ENCODE measurements around the gene SAE1. TPM values are rescaled to one million over a fixed set of nuclear protein-coding genes. Genes with fewer than 3 reads are reported as not detected.

SAE1 gene
- polyA plus RNA-seq, 1 donor from 2014 or later, result 77.7 TPM

DNA sequence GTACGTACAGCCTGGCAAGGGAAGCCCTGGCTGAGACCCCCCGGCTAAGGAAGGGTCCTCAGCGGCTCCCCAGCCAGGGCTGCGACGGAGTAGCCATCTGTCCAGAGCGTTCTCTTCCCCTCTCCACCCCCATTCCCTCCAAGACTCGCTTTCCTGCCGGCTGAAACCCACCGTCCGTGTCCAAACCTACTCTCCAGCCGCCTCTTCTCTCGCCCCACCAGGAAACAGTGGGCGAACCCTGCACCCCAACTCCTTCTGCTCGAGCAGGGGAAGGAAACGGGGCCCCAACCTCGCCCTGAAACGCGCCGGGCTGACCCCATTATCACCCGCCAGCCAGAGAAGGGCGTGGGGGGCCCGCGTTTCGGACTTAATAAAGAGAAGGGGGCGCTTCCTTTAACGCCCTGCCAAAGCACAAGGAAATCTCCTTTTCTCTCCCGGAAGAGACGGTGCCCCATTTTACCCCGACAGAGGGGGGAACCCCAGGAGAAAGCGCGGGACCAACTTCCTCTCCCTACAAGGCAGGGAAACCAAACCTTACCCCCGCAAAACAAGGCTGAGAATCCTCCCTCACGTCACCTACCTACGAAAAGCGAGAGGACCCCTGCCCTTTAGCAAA, 19.5 kb upstream of the SAE1 start:
- Mint-ChIP-seq H3K36me3 (peaks cover 5% of the 10 kb centered on the region), H3K27ac (peak overlapping the region; percentile 99 to 100 (median 100)), H3K4me1 (peaks cover 31 to 46% (median 37%) of the 10 kb centered on the region in 3 donors), H3K9me3 (no peaks in the 10 kb centered on the region), H3K4me3 (peak overlapping the region; percentile 97 to 100 (median 99)), H3K27me3 (no peaks in the 10 kb centered on the region)

DNA sequence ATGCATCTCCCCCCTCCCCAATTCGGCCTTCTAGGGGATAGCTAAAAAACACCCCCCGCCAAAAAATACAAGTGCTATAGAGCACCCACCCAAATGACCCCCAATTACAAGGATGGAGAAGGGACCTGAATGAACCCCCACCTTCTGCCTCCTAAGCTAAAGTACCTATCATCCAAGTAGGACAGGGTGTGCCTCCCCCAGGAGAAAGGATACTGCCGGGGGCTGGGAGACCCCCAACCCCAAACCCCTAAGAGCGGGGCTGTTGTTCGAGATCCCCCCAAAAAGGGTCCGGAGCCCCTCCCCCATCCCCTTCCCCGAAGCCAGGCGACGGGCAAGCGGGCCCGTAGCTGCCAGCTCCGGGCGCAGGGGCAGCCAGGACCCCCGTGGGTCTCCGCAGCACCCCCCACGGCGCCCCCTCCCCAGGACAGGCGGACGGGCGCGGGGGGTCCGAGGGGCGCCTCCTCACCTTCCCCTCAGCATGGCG, 18.9 kb upstream of the SAE1 start:
- peaks cover 31 to 43% (median 35%) of the 10 kb centered on the region in 3 donors for H3K4me1 Mint-ChIP-seq
- no peaks in the 10 kb centered on the region for H3K27me3 Mint-ChIP-seq
- H3K36me3 Mint-ChIP-seq, result peaks cover 5% of the 10 kb centered on the region
- peak overlapping the region; percentile 97 to 100 (median 99) for H3K4me3 Mint-ChIP-seq
- H3K9me3 Mint-ChIP-seq, result no peaks in the 10 kb centered on the region
- H3K27ac Mint-ChIP-seq, result peak overlapping the region; percentile 99 to 100 (median 100)

DNA sequence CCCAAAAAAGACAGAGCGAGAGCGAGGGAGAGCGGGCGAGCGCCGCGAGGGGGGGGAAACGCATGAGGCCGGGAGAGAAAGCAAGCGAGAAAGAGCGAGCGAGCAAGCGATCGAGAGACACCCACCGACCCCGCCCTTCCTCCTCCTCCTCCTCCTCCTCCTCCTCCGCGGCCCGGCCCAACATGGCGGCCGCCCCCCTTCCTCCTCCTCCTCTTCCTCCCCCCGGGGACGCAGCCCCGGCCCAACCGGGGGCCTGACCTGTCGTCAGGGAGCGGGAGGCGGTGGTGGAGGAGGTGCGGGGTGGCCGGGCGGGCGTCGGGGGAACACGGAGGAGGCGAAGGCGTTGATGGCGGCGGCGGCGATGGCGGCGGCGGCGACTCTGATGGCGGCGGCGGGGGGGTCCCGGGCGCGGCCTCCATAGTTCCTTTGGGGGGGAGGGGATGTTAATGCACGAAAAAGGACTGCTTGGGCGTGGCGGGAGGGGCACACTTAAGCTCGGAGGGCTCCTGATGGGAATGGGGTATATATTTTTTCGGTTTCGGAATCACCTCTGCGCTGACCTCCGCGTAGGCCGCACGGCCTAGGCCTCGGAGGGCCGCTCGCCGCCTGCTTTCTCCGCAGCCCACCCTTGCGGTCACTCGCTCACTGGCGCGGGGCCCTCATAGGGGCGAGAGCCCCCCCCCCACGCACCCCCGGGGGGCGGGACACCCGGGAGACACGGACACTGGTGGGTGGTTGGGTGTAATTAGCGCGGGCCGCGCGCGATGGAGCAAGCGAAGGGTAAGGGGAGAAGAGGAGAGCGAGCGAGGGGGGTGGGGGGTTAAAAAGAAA, 18.3 kb upstream of the SAE1 start:
- Mint-ChIP-seq H3K4me1 (peaks cover 25 to 36% (median 28%) of the 10 kb centered on the region in 3 donors), H3K27ac (peak overlapping the region; percentile 99 to 100 (median 100)), H3K9me3 (no peaks in the 10 kb centered on the region), H3K36me3 (peaks cover 5% of the 10 kb centered on the region), H3K27me3 (no peaks in the 10 kb centered on the region), H3K4me3 (peak overlapping the region; percentile 97 to 100 (median 99))

DNA sequence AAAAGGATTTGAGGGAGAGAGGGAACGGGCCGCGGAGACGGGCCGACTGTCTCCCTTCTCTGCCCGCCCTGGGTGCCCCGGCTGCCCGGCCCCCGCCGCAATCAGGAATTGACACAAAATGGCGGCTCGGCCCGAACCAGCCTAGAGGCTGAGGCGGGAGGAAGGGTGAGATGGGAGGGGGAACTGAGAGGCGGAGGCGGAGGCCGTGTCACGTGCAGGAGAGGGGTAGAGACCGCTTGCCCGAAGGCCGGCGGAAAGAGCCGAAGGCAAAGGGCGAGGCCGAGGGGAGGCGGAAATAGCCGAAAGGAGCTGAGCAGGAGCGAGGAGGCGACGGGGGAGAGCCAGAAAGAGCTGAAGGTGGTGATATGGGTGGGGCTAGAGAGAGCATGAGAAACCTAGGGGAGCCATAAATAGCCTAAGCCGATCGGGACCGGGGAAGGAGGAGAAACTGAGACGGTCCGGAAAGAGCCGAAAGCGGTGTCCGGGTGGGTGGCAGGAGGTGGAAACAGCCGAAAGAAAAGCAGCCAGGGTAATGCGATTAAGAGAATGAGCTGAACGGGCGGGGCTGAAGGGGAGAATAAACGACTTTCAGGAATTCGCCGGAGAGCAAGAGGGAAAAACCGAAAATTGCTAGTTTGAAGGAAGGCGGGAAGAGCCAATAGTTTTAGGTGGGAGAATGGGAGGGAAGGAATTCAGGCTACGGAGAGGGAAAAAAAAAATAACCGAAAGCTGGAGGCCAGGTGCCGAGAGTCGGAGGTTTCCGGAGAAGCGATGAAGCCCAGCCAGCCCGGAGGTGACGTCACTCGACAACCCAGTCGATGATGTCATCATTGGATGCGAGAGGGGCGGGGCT, 17.4 kb upstream of the SAE1 start, which contains the start of gene ZC3H4:
ZC3H4 (minus strand) TSS at position 780 of the 853 bp plus-strand sequence. CDS start 1,192 bp downstream, outside the sequence.
- Mint-ChIP-seq H3K27ac (peak within 1 kb of the TSS; percentile 99 to 100 (median 100)), H3K4me3 (peak within 1 kb of the TSS; percentile 97 to 100 (median 99)), H3K9me3 (no peaks in the 10 kb centered on the region), H3K4me1 (peaks cover 16 to 28% (median 20%) of the 10 kb centered on the region in 3 donors), H3K27me3 (no peaks in the 10 kb centered on the region), H3K36me3 (peaks cover 5% of the 10 kb centered on the region)

DNA sequence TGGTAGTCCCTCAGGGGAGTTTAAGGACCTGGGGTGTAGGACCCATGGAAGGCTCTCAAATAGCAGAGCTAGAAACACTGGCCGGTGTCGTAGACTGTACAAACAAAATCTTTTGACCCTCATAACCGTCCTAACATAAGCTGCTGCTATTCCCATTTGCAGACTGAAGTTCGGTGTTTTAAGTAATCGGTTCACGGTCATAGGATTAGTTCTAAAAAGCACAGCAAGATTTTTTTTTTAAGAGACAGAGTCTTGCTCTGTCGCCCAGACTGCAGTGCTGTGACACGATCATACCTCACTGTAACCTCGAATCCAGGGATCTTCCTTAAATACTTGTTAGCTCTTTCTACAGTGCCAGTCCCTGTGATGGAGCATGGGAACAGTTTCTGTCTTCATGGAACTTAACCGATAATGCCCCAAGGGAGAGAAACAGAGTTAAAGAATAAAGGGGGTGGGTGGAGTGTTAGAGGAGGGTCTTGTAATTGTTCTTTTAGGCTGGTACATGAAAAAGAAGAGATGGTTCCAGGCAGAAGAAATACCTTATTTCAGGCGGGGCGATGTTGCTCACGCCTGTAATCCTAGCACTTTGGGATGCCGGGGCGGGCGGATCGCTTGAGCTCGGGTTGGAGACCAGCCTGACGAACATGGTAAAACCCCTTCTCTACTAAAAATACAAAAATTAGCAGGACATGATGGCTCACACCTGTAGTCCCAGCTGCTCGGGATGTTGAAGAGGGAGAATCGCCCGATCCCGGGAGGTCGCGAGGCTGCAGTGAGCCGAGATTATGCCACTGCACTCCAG, 16.6 kb upstream of the SAE1 start:
- peaks cover 14 to 24% (median 15%) of the 10 kb centered on the region in 3 donors for H3K4me1 Mint-ChIP-seq
- H3K36me3 Mint-ChIP-seq, result peaks cover 5% of the 10 kb centered on the region
- H3K27ac Mint-ChIP-seq, result peak overlapping the region; percentile 99 to 100 (median 100)
- H3K9me3 Mint-ChIP-seq, result no peaks in the 10 kb centered on the region
- H3K4me3 Mint-ChIP-seq, result peak overlapping the region; percentile 97 to 100 (median 99)
- no peaks in the 10 kb centered on the region for H3K27me3 Mint-ChIP-seq

DNA sequence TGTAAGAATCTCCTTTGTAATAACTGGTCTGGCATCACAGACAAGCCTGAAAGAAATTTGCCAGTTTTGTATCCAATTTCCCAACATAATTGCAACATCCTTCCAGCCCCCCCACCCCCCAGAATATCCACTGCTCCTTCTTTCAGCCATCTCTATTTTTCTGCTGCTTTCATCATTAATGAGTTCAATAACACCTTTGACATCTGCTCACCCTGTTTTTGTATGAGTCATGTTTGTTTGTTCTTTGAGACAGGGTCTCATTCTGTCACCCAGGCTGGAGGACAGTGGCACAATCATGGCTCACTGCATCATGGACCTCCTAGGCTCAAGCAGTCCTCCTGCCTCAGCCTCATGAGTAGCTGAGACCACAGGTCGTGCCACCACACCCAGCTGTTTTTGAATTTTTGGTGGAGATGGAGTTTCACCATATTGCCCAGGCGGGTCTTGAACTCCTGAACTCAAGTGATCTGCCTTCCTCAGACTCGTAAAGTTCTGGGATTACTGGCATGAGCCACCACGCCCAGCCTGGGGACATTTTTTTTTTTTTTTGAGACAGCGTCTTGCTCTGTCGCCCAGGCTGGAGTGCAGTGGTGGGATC, 10.1 kb upstream of the SAE1 start:
- H3K27ac Mint-ChIP-seq, result no peak overlapping the region
- peaks cover 2% of the 10 kb centered on the region for H3K36me3 Mint-ChIP-seq
- peak overlapping the region in 2 of 4 donors; percentile 28 to 33 for H3K4me3 Mint-ChIP-seq
- H3K9me3 Mint-ChIP-seq, result no peaks in the 10 kb centered on the region
- peaks cover 1 to 4% (median 4%) of the 10 kb centered on the region in 3 donors for H3K4me1 Mint-ChIP-seq
- H3K27me3 Mint-ChIP-seq, result no peaks in the 10 kb centered on the region

DNA sequence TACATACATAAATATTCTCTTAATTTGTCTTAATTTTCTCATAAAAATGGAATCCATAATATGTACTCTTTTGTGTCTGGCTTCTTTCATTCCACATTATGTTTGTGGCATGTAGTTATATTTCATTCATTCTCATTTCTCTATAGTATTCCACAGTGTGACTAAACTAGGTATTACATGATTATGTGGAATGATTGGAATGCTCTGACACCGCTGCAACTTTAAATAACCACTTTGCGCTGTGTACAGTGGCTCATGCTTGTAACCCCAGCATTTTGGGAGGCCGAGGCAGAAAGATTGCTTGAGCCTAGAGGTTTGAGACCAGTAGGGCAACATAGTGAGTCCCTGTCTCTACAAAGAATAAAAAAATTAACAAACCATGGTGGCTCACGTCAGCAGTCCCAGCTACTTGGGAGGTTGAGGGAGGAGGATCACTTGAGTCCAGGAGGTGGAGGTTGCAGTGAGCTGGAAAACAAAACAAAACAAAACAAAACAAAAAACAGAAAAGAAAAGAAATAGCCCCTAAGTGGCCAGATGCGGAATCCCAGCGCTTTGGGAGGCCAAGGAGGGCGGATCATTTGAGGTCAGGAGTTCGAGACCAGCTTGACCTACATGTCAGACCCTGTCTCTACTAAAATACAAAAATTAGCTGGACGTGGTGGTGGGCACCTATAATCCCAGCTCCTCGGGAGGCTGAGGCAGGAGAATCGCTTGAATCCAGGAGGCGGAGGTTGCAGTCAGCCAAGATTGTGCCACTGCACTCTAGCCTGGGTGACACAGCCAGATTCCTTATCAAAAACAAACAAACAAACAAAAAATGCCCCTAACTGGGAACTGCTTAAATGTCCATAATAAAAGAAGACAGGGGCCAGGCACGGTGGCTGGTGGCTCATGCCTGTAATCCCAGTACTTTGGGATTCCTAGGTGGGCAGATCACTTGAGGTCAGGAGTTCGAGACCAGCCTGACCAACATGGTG, 8.0 kb upstream of the SAE1 start:
- peaks cover 2% of the 10 kb centered on the region for H3K36me3 Mint-ChIP-seq
- H3K4me3 Mint-ChIP-seq, result no peak overlapping the region
- H3K4me1 Mint-ChIP-seq, result peaks cover 1 to 4% (median 4%) of the 10 kb centered on the region in 3 donors
- H3K27me3 Mint-ChIP-seq, result no peaks in the 10 kb centered on the region
- no peaks in the 10 kb centered on the region for H3K9me3 Mint-ChIP-seq
- peak overlapping the region in 1 of 3 donors; percentile 25 for H3K27ac Mint-ChIP-seq

DNA sequence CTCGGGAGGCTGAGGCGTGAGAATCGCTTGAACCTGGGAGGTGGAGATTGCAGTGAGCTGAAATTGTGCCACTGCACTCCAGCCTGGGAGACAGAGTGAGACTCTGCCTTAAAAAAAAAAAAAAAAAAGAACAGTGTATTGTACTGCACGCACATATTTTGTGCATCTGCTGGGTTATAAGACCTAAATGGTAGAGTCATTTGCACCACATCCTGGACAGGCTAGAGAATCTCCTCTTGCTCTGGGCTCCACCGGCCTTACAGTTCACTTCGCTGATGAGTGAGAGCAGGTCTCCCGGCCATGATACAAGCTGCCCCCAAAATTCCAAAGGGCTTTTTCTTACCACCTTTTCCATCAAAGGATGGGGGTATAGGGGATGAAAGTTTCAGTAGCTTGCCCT, 7.2 kb upstream of the SAE1 start:
- no peak overlapping the region for H3K4me3 Mint-ChIP-seq
- no peaks in the 10 kb centered on the region for H3K27me3 Mint-ChIP-seq
- H3K9me3 Mint-ChIP-seq, result no peaks in the 10 kb centered on the region
- H3K36me3 Mint-ChIP-seq, result peaks cover 2% of the 10 kb centered on the region
- no peak overlapping the region for H3K27ac Mint-ChIP-seq
- H3K4me1 Mint-ChIP-seq, result peaks cover 1 to 4% (median 4%) of the 10 kb centered on the region in 3 donors

DNA sequence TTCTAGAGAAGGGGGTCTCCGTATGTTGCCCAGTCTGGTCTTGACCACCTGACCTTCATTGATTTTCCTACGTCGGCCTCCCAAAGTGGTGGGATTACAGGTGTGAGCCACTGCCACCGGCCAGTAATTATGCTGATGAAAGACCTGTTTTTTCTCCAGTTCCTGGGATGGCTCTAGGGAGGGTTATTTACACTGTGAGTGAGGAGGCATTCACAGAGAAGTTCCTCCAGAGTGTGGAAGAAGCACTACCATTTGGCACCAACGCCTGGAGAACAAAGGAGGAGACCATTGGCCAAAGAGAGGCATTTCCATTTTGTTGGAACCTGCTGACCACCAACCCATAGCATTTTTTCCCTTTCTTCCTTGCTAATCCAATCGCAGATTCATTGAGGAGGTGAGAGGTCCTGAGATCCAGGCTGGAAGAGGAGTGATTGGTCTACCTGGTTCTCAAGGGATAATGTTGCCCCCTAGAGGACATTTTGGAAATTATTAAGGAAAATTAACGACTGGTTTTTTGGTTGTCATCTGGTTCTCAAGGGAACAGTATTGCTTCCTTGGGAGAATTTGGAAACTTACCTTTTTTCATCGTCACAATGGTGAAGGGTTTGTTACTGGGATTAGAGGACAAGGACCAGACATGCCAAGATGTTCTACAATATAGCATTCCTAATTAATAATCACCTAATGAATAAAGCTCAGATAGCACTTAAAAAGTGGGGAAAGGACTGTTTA, 5.5 kb upstream of the SAE1 start:
- H3K36me3 Mint-ChIP-seq, result no peaks in the 10 kb centered on the region
- H3K4me3 Mint-ChIP-seq, result peak overlapping the region in 1 of 4 donors; percentile 79
- H3K27me3 Mint-ChIP-seq, result no peaks in the 10 kb centered on the region
- H3K9me3 Mint-ChIP-seq, result no peaks in the 10 kb centered on the region
- H3K4me1 Mint-ChIP-seq, result peaks cover 1 to 5% (median 4%) of the 10 kb centered on the region in 3 donors
- peak overlapping the region in 1 of 3 donors; percentile 80 for H3K27ac Mint-ChIP-seq

DNA sequence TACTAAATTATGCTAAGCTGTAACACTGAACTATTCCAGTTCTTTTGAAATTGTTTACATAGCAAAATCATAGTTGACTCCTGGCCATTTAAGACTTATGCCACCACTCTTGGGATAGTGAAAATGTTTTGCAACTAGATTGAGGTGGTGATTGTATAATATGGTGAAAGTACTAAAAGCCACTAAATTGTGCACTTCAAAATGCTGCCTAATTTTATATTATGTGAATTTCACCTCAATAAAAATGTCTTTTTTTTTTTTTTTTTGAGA, 5.0 kb upstream of the SAE1 start:
- Mint-ChIP-seq H3K27me3 (no peaks in the 10 kb centered on the region), H3K27ac (peak overlapping the region in 1 of 3 donors; percentile 80), H3K4me3 (peak overlapping the region in 1 of 4 donors; percentile 79), H3K4me1 (peaks cover 5 to 9% (median 9%) of the 10 kb centered on the region in 3 donors), H3K9me3 (no peaks in the 10 kb centered on the region), H3K36me3 (no peaks in the 10 kb centered on the region)

DNA sequence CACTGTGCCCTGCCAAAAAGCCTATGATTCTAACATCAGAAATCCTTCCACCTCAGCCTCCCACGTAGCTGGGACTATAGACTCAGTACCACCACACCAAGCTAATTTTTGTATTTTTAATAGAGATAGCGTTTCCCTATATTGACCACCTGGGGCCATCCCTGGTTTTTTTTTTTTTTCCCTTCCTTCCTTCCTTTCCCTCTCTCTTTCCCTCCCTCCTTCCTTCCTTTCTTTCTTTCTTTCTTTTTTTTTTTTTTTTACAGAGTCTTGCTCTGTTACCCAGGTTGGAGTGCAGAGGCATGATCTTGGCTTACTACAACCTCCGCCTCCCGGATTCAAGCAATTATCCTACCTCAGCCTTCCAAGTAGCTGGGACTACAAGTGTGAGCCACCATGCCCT, 1.1 kb upstream of the SAE1 start:
- no peaks in the 10 kb centered on the region for H3K36me3 Mint-ChIP-seq
- no peaks in the 10 kb centered on the region for H3K27me3 Mint-ChIP-seq
- peak overlapping the region in 2 of 4 donors; percentile 9 to 98 for H3K4me3 Mint-ChIP-seq
- H3K27ac Mint-ChIP-seq, result peak overlapping the region in 2 of 3 donors; percentile 16 to 50
- H3K4me1 Mint-ChIP-seq, result peaks cover 21 to 35% (median 34%) of the 10 kb centered on the region in 3 donors
- no peaks in the 10 kb centered on the region for H3K9me3 Mint-ChIP-seq

DNA sequence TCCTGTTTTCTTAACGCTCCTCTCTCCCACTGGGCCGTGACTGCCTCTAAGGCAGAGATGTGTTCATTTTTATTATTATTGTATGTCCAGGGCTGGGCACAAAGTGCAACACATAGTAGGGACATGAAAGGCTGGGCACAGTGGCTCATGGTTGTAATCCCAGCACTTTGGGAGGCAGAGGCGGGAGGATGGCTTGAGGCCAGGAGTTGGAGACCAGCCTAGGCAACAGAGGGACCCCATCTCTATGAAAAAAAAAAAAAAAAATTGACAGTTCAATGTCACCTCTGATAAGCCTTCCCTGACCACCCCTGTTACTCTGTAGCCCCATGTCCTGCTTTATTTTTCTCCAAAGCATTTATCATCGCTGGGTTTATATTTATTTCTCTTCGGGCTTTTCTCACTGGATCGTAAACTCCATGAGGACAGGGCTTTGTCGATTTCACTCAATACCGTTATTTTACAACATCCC, 481 bp upstream of the SAE1 start:
- Mint-ChIP-seq H3K27ac (peak overlapping the region; percentile 99), H3K27me3 (no peaks in the 10 kb centered on the region), H3K4me3 (peak overlapping the region; percentile 98 to 100 (median 98)), H3K4me1 (peaks cover 22 to 40% (median 35%) of the 10 kb centered on the region in 3 donors), H3K9me3 (no peaks in the 10 kb centered on the region), H3K36me3 (no peaks in the 10 kb centered on the region)
